ENCODE results near the gene CNTFR. TPM values are rescaled to one million over a fixed set of nuclear protein-coding genes. Genes with fewer than 3 reads are reported as not detected.

The CNTFR gene
- total RNA-seq, 1 experiment from 2014 or later: 2.7 TPM

- Histone ChIP-seq H3K36me3 (ENCODE audit: control insufficient read depth, insufficient read depth, low read length) (no peaks in the 10 kb centered on the region), H3K27me3 (ENCODE audit: control insufficient read depth, insufficient read depth, low read length) (0 out of 2 replicates have a peak, but pooled peaks cover 2% of the 10 kb centered on the region), H3K4me1 (ENCODE audit: control insufficient read depth, insufficient read depth, low read length) (no peaks in the 10 kb centered on the region), H3K9me3 (ENCODE audit: control insufficient read depth, insufficient read depth, low read depth, low read length) (no peaks in the 10 kb centered on the region), H3K4me3 (ENCODE audit: low read depth in 2 of 2, low read length in 2 of 2) (no peak overlapping the region), H3K27ac (ENCODE audit: low read length) (no peak overlapping the region)
- in situ Hi-C loops (cut with HindIII; ENCODE audit: low pct_unique_long_range_greater_than_20kb, low sequenced_read_pairs) (no loop called here), intact Hi-C loops (cut with micrococcal nuclease; ENCODE audit: unreplicated experiment) (loop anchor here (2.0 to 5.0 kb wide), 2 partner anchors 110 to 145 kb away; no protein-coding TSS in a partner anchor)
- TF ChIP-seq SIN3A (IDR thresholded peaks at IDR 0.05; ENCODE audit: borderline replicate concordance, insufficient read depth, low read depth, low read length): no peak
- ChIA-PET CTCF (interaction anchor here (0.6 to 1.3 kb wide), 11 partner anchors 28 to 491 kb away, joined by 3 to 24 read pairs (median 4); no protein-coding TSS in a partner anchor), POLR2A (interaction anchor here (0.7 kb wide), 1 partner anchor 37 kb away, joined by 3 read pairs; no protein-coding TSS in a partner anchor)
- no peak for DNase-seq (ENCODE audit: low read depth, low spot score)
- no TSS peak for BruUV-seq (replicated peaks)
- ATAC-seq: peak; percentile 75
Measured at GRCh38 chr9:34546834-34547827, 42.4 kb downstream of the CNTFR start.

- TF ChIP-seq POLR2AphosphoS5 (IDR thresholded peaks at IDR 0.05; ENCODE audit: low read depth, low read length): no peak
- no peak for TF ChIP-seq REST (IDR thresholded peaks at IDR 0.05; ENCODE audit: insufficient read depth in 1 of 2, low read depth in 2 of 2, low read length in 1 of 2)
- TF ChIP-seq CTCF (IDR thresholded peaks at IDR 0.05): no peak
- TF ChIP-seq SIN3A (IDR thresholded peaks at IDR 0.05; ENCODE audit: borderline replicate concordance, insufficient read depth, low read depth, low read length): no peak
- no peak for TF ChIP-seq TCF7L2 (IDR thresholded peaks at IDR 0.05; ENCODE audit: low read depth, low read length)
- Histone ChIP-seq H3K27ac (ENCODE audit: low read length) (no peak overlapping the region), H3K9me3 (ENCODE audit: control insufficient read depth, insufficient read depth, low read depth, low read length) (no peaks in the 10 kb centered on the region), H3K27me3 (ENCODE audit: control insufficient read depth, insufficient read depth, low read length) (0 out of 2 replicates have a peak, but pooled peaks cover 2% of the 10 kb centered on the region), H3K36me3 (ENCODE audit: control insufficient read depth, insufficient read depth, low read length) (no peaks in the 10 kb centered on the region), H3K4me1 (ENCODE audit: control insufficient read depth, insufficient read depth, low read length) (no peaks in the 10 kb centered on the region), H3K4me3 (ENCODE audit: low read depth in 2 of 2, low read length in 2 of 2) (no peak overlapping the region)
- intact Hi-C loops (cut with micrococcal nuclease; ENCODE audit: unreplicated experiment): loop anchor here (2.0 to 5.0 kb wide), 2 partner anchors 109 to 144 kb away; no protein-coding TSS in a partner anchor
- CTCF ChIA-PET: interaction anchor here (0.9 kb wide), 1 partner anchor 44 kb away, joined by 3 read pairs; no protein-coding TSS in a partner anchor
- ATAC-seq (no peak), DNase-seq (ENCODE audit: low read depth, low spot score) (no peak)
- BruUV-seq (replicated peaks): no TSS peak
- POLR2A ChIA-PET: no interaction called here
- in situ Hi-C loops (cut with HindIII; ENCODE audit: low pct_unique_long_range_greater_than_20kb, low sequenced_read_pairs): no loop called here
Measured at GRCh38 chr9:34546102-34546833, 43.3 kb downstream of the CNTFR start.
